Large intestine (tissue), 3 donors: ENCODE measurements around the gene HSP90AB1. TPM values are rescaled to one million over a fixed set of nuclear protein-coding genes. Genes with fewer than 3 reads are reported as not detected.

ENCODE experiments used
- DNase-seq, 2 donors: peaks; one replicate each; pipeline versions ENCODE4 v3.0.0 to v3.0.0-alpha.2; 2013
- H3K27ac ChIP-seq: one replicate; pipeline ENCODE4 v1.5.1; 2013; ENCODE audit warnings: low read length
- H3K27me3 ChIP-seq: 2 replicates; pipeline ENCODE4 v1.6.1; 2013; ENCODE audit warnings: low read length; ENCODE audit not compliant: control insufficient read depth, insufficient read depth
- H3K36me3 ChIP-seq: 2 replicates; pipeline ENCODE4 v1.6.1; 2013; ENCODE audit warnings: low read length; ENCODE audit not compliant: control insufficient read depth, insufficient read depth
- H3K4me1 ChIP-seq: one replicate; pipeline ENCODE4 v1.6.1; 2013; ENCODE audit warnings: low read length; ENCODE audit not compliant: control insufficient read depth, insufficient read depth
- H3K4me3 ChIP-seq: one replicate; pipeline ENCODE4 v1.5.1; 2013; ENCODE audit warnings: low read length
- H3K9me3 ChIP-seq: one replicate; pipeline ENCODE4 v1.6.1; 2013; ENCODE audit warnings: mild to moderate bottlenecking, low read depth, low read length, moderate library complexity; ENCODE audit not compliant: control insufficient read depth
- WGBS: methylation state at CpG from one replicate; pipeline ENCODE4 v1.1.5; 2013; ENCODE audit warnings: low lambda C conversion rate; ENCODE audit not compliant: insufficient coverage; 5-methylcytosine and 5-hydroxymethylcytosine counted together
- polyA plus RNA-seq: library from polyadenylated mRNA; unstranded; fragments of 120-200 nt; gene quantifications from one replicate; pipeline ENCODE4 v1.2.1, GENCODE V29; 2013

HSP90AB1 gene
- polyA plus RNA-seq, 1 donor = 830 TPM

DNA sequence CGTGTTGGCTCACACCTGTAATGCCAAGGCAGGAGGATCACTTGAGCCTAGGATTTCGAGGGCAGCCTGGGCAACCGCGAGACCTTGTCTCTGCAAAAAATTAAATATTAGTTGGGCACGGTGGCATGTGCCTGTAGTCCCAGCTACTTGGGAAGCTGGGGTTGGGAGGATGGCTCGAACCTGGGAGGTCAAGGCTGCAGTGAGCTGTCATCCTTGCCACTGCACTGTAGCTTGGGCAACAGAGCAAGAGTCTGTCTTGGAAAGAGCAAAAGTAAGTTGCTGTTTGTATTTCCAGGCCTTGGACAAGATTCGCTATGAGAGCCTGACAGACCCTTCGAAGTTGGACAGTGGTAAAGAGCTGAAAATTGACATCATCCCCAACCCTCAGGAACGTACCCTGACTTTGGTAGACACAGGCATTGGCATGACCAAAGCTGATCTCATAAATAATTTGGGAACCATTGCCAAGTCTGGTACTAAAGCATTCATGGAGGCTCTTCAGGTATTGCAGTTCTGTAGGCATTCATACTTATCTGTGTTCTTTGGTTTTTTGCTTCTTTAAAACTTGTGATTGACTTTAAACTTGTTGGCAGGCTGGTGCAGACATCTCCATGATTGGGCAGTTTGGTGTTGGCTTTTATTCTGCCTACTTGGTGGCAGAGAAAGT lies 2.3 kb downstream of the HSP90AB1 start:
- no peak overlapping the region for H3K27ac ChIP-seq
- peaks cover 8% of the 10 kb centered on the region for H3K4me1 ChIP-seq

DNA sequence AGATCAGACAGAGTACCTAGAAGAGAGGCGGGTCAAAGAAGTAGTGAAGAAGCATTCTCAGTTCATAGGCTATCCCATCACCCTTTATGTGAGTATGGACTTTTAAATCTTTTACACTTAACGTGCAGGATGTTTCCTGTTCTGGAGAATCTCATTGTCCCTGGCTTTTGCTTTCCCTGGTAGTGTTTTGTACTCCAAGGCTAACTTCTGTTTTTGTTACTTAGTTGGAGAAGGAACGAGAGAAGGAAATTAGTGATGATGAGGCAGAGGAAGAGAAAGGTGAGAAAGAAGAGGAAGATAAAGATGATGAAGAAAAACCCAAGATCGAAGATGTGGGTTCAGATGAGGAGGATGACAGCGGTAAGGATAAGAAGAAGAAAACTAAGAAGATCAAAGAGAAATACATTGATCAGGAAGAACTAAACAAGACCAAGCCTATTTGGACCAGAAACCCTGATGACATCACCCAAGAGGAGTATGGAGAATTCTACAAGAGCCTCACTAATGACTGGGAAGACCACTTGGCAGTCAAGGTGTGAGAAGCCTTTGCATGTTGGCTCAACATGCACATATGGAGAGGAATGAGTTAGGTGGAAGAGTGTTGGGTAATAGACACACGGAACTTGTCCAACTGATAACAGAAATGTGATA lies 3.3 kb downstream of the HSP90AB1 start:
- DNase-seq = no peak
- Histone ChIP-seq H3K27ac (no peak overlapping the region), H3K36me3 (peaks cover 66% of the 10 kb centered on the region), H3K4me3 (no peak overlapping the region), H3K9me3 (no peaks in the 10 kb centered on the region), H3K4me1 (peaks cover 8% of the 10 kb centered on the region), H3K27me3 (no peaks in the 10 kb centered on the region)
- 58% methylated on average over 1 of the region's 6 CpGs for WGBS

More for the DNA sequence above, 2.3 kb downstream of the HSP90AB1 start:
- Histone ChIP-seq H3K4me3 (no peak overlapping the region), H3K27me3 (no peaks in the 10 kb centered on the region), H3K9me3 (no peaks in the 10 kb centered on the region), H3K36me3 (peaks cover 56% of the 10 kb centered on the region)
- DNase-seq = no peak
- no CpG with 5 or more reads among the region's 9 CpGs for WGBS

DNA sequence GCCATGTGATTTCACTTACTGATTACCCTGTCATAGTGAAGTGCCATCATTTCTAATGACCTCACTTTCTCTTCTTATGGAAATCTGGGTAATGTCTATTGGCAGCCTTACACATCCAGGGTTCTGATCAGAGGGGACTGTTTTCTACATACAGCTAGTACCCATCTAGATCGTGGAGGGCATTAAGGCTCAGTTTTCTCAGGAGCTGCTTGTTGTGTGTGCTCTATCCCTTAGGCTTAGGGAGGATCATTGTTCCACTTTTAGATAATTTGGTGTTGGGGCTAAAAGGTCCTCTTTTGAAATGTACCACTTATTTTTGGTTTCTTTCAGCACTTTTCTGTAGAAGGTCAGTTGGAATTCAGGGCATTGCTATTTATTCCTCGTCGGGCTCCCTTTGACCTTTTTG lies 3.8 kb downstream of the HSP90AB1 start:
- Histone ChIP-seq H3K4me1 (peaks cover 5% of the 10 kb centered on the region), H3K4me3 (no peak overlapping the region), H3K9me3 (no peaks in the 10 kb centered on the region), H3K27me3 (no peaks in the 10 kb centered on the region), H3K36me3 (peaks cover 70% of the 10 kb centered on the region), H3K27ac (no peak overlapping the region)
- no peak for DNase-seq
- 100% methylated on average over 2 of the region's 3 CpGs for WGBS

DNA sequence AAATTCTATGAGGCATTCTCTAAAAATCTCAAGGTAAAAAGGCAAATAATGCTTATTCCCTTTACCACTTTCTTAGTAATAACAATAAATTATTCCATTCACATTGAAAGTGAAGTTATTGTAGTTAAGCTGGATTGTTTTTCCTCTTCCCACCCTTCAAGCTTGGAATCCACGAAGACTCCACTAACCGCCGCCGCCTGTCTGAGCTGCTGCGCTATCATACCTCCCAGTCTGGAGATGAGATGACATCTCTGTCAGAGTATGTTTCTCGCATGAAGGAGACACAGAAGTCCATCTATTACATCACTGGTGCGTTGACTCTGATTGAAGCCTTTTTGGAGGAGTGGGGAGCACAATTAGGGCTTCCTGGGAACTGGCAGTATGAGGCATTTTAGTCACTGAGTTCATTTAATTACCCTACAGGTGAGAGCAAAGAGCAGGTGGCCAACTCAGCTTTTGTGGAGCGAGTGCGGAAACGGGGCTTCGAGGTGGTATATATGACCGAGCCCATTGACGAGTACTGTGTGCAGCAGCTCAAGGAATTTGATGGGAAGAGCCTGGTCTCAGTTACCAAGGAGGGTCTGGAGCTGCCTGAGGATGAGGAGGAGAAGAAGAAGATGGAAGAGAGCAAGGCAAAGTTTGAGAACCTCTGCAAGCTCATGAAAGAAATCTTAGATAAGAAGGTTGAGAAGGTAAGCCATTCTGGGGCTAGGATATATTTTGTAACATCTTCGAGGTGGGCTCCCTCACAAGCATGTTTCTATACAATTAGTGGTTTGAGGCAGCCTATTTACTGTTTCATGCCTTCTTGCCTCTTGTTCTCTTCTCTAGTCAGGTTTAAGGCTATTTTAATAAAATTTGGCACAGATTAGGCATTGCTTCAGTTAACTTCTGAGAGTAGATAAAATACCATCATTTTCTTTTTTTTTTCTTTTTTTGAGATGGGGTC lies 4.9 kb downstream of the HSP90AB1 start:
- Histone ChIP-seq H3K36me3 (peaks cover 70% of the 10 kb centered on the region), H3K4me1 (peaks cover 8% of the 10 kb centered on the region), H3K4me3 (no peak overlapping the region), H3K27ac (no peak overlapping the region), H3K9me3 (peaks cover 1% of the 10 kb centered on the region), H3K27me3 (no peaks in the 10 kb centered on the region)
- no peak for DNase-seq
- WGBS = no CpG with 5 or more reads among the region's 14 CpGs

DNA sequence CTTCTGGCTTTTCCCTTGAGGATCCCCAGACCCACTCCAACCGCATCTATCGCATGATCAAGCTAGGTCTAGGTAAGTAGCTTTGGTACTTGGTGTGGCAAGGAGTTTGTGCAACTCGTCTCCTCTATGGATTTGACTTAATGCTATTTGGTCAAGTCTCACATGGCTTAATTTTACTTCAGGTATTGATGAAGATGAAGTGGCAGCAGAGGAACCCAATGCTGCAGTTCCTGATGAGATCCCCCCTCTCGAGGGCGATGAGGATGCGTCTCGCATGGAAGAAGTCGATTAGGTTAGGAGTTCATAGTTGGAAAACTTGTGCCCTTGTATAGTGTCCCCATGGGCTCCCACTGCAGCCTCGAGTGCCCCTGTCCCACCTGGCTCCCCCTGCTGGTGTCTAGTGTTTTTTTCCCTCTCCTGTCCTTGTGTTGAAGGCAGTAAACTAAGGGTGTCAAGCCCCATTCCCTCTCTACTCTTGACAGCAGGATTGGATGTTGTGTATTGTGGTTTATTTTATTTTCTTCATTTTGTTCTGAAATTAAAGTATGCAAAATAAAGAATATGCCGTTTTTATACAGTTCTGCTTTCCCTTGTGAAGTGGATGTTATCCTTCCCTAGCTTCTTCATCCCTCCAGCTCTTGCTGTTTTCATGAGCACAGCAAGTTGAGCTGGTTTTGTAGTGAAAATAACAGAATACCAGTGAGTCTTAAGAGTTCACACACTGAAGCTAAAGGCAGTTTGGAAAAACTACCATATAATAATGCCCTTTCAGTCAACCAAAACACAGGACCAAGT lies 6.6 kb downstream of the HSP90AB1 start:
- no peaks in the 10 kb centered on the region for H3K27me3 ChIP-seq
- H3K9me3 ChIP-seq = peaks cover 3% of the 10 kb centered on the region
- WGBS = 67% methylated on average over 1 of the region's 10 CpGs
- no peak for DNase-seq
- no peak overlapping the region for H3K4me3 ChIP-seq
- H3K36me3 ChIP-seq = peaks cover 70% of the 10 kb centered on the region
- peaks cover 13% of the 10 kb centered on the region for H3K4me1 ChIP-seq
- no peak overlapping the region for H3K27ac ChIP-seq

DNA sequence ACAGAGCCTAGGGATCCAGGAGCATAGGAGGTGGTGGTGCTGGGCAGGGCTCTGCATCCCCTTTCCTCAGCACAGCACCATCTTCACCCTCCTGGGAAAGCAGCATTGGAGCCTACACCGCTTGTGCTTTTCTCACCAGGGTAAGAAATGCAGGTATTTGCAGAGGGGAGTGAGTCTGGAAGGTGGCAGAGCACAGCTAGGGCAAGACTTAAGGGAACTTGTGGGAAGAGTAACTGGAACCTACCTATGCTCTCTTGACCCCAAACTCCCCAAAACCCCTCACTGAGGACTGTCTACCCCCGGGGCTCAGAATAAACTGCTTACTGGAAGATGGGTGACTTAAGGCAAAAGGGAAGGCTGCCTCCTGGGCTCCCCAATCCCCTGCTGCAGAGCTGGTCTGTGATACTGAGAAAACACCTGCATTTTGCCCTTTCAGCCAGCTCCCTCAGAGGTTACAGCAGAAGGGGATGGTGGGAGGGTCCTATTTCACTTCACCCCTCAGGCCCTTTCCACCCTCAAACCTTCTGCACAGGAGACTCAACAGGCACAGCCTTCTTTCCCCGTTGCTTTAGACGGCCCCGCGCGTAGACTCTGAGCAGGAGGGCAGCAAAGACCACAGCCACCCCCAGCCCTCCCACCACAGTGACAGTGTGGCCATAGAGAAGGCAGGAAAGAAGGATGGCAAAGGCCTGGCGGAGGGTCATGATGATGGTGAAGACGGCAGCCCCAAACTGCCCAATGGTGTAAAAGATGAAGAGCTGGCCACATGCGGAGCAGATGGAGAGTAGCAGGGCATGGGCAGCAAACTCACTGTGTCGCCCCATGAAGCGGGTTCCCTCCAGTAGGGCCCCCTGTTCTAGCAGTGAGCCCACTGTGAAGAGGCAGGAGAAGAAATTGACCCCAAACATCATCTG lies 7.5 kb downstream of the HSP90AB1 start:
- Histone ChIP-seq H3K4me1 (peaks cover 10% of the 10 kb centered on the region), H3K27ac (no peak overlapping the region), H3K27me3 (no peaks in the 10 kb centered on the region), H3K36me3 (peaks cover 69% of the 10 kb centered on the region), H3K9me3 (peaks cover 3% of the 10 kb centered on the region), H3K4me3 (no peak overlapping the region)
- no peak for DNase-seq
- WGBS = no CpG with 5 or more reads among the region's 12 CpGs

DNA sequence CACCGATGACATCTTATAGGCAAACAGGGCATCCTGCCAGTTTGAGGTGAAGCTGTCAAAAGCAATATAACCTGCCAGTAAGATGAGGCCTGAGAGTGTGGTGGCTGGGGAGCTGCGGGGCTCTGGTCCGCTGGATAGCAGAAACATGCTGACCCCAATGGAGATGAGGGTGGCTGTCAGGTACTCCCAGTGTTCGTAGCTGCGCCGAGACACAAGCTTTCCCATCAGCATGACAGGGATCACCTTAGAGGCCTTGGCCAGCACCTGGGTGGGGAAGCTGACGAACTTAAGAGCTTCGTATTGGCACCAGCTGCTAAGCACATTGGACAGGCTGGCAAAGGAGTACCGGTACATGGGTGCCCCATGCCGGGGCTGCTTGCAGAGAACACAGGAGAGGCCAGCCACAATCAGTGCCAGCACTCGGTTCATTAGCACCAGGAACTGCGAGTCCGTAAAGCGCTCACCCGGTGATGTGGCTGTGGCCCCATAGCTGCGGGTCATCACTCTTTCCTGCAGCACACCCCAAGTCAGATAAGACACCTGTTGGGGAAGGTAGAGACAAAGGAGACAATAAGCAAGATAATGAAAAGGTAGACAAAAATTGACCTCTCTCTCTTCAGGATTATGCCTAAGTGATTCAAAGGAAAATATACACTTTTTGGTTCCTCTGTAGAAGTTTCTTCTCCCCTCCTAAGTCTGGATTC lies 8.4 kb downstream of the HSP90AB1 start:
- Histone ChIP-seq H3K4me3 (no peak overlapping the region), H3K36me3 (peaks cover 67% of the 10 kb centered on the region)
- WGBS = no CpG with 5 or more reads among the region's 16 CpGs

DNA sequence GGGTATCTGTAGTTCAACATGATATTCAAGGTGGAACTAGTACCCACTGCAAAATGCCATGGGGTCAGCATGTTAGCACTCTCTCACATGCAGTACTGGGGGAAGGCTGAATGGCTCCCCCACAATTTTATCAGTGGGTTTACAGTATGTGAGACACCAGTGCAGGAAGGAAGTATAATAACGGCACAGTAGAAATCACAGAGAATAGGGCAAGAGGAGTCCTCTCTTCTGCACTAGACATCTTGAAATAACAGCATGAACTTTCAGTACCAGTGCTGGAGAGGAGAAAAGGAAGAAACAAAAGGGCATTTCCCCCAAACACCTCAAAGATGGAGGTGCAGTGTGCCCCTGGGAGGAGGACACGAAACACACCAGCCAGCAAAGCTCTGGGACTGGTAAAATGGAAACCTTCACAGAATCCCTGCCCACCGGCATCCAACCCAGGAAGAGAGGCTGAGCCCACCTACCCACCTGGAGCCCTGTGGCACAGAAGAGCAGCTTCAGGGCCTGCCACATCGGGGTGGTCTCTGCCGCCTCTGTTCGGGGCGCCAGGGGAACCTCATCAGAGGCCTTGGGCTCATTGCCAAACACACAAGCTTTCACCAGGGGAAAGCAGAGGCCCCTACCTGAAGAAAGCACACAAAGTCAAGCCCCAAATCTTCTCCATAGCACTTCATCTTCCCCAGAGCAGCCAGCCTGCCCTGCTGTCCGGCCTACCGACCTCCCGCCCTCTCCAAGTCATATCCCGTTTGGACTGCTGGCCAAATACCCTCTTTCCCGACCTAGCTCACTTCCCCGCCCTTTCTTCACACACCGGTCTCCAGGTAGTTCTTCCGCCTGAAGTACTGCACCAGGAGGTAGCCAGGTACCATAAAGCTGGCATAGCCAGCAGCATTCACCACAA lies 9.2 kb downstream of the HSP90AB1 start:
- peaks cover 3% of the 10 kb centered on the region for H3K9me3 ChIP-seq
- WGBS = no CpG with 5 or more reads among the region's 15 CpGs
- peak overlapping the region; percentile 94 for H3K4me3 ChIP-seq
- DNase-seq = no peak
- no peaks in the 10 kb centered on the region for H3K27me3 ChIP-seq
- peaks cover 10% of the 10 kb centered on the region for H3K4me1 ChIP-seq
- peak overlapping the region; percentile 64 for H3K27ac ChIP-seq
- peaks cover 64% of the 10 kb centered on the region for H3K36me3 ChIP-seq

More for the DNA sequence above, 8.4 kb downstream of the HSP90AB1 start:
- H3K9me3 ChIP-seq = peaks cover 3% of the 10 kb centered on the region
- no peak for DNase-seq
- no peaks in the 10 kb centered on the region for H3K27me3 ChIP-seq
- H3K27ac ChIP-seq = no peak overlapping the region
- peaks cover 10% of the 10 kb centered on the region for H3K4me1 ChIP-seq
